Choroid plexus epithelial cell (primary cell): Measurements from ENCODE around the gene MXRA8.

Experiments used
- DNase-seq: peaks from one replicate; pipeline ENCODE4 v3.0.0-alpha.2; 2010; ENCODE audit warnings: low read depth
- H3K4me3 ChIP-seq: 2 replicates; pipeline ENCODE4 v1.5.1; 2011; ENCODE audit warnings: low read depth, mild to moderate bottlenecking, control low read depth, low read length, moderate library complexity
- CTCF ChIP-seq: conservative IDR thresholded peaks from 2 replicates; pipeline ENCODE4 v1.5.1; 2011; ENCODE audit warnings: low read depth, mild to moderate bottlenecking, control low read depth, inconsistent platforms, low read length, moderate library complexity

Gene MXRA8

DNA sequence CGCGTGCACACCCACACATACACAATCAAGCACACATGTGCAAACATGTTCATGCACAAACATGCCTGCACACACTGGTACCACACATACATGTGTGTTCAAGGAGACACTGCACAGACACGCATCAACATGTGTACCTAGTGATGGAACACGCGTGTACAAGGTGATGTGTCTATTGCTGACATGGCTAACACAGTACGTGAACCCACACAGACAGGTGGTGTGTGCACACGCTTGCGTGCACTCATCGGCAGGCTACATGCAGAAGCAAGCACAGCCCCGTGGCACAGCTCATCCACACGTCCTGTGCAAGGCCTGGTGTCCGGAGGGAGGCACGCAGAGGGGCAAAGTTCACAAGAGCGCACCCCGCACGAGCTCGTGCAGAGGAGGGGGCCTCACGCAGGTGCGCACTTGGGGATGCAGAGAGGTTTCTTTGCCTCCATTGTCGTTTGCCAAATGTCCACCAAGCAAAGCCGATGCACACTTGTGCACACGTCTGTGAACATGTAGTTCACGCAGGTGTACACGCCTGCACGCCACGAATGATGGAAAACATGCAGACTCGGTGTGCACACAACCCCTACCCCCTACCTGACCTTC is 51.6 kb downstream of the MXRA8 start:
- no peak for DNase-seq
- peak overlapping the region; percentile 71 for H3K4me3 ChIP-seq
- no peak for TF ChIP-seq CTCF

GRCh38 chr1:1306070-1306660 is 52.2 kb downstream of the MXRA8 start:
- H3K4me3 ChIP-seq = peak overlapping the region; percentile 71
- DNase-seq = no peak
- peak; percentile 28 for TF ChIP-seq CTCF

DNA sequence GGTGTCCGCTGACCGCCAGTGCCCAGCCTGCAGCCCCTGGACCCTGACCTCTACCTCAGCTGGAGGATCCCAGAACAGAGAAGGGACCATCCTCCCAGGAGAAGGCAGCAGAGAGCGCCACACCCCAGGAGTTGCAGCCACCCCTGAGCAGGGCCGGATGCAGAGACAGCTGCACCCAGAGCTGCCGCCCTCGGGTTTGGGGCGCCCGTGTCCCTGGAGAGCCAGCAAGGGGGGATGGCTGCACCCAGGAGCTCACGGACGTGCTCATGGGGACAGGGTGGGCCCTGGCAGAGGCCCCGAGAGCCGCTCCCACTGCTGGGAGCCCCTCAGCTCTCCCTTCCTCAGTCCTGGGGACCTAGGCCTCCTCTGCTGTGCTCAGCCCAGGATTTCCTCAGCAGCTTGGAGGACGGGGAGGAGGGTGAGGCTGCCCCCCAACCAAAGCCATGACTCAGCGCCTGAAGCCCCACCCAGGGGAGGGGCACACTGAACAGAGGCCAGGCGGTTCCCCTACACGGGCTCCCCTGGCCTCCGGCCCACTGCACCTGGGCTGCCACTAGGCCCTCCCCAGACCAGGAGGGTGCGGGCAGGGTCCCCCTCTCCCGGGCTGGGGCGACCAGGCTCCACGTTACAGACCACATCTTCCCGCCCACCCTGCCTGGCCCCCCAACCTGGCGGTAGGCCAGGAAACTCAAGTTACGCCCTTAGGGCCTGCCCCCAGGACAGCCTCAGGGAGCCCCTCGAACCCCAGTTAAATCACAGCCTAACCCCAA is 52.9 kb downstream of the MXRA8 start:
- DNase-seq = peak; percentile 75
- H3K4me3 ChIP-seq = peak overlapping the region; percentile 71
- no peak for TF ChIP-seq CTCF

DNA sequence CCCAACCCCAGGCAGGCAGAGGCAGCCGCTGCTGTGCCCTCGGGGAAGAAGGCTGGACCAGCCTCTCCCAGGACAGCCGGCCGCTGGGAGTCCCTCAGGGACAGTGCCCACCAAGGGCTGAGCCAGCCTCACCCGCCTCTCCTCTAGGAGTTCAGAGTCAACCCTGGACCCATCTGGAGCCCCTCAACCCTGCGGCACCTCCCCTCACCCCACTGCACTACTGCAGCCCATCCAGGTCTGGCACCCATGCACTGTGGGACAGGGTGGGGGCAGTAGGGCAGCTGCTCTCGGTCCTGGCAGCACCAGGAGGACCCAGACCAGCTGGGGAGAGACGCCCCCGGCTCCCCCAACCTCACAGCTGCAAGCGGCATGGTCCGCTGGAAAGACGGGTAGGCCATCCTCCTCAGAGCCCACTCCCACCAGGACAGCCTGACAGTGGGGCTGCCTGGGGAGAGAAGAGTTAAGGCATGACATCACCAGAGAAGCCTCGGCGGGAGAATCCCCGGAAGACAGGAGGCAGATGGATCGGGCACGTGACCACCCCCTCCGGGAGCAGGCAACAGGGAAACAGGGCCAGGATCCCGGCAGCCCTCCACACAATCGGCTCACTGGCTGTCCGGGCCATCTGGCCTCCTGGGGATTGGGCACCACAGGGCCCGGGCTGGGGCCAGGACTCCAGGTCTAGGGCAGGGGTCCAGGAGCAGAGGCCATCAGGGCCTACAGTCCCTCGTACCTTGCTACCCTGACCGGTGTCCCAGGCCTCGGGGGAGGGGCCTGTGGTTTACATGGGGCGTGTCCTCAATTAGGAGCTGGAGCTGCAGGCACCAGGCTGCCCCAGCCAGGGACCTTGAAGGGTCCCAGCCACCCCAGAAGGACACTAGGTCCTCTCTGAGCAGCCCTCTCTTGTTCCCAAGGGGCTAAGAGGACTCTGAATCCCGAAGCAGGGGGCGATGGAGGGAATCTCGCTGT is 53.7 kb downstream of the MXRA8 start:
- no peak for TF ChIP-seq CTCF
- DNase-seq = peak; percentile 83
- peak overlapping the region; percentile 71 for H3K4me3 ChIP-seq

DNA sequence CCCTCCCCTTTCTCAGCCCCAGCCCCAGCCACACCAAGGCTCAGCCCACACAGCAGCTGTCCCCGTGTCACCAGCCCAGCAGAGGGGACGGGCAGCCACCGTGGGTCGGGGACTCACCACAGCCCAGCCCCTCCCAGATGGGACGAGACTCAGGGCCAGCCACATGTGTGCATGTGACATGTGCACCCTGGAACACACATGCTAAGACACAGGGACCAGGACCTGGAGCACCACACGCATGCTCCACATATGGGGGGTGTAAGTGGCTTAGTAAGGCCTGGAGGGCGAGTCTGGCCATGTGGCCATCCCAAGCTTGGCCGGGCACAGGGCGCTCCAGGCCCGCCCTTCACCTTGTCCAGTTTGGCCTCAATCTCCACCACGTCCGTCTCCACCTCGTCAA is 54.6 kb downstream of the MXRA8 start:
- DNase-seq = no peak
- H3K4me3 ChIP-seq = no peak overlapping the region
- no peak for TF ChIP-seq CTCF

- H3K4me3 ChIP-seq = no peak overlapping the region
- DNase-seq = no peak
- no peak for TF ChIP-seq CTCF
Measured at GRCh38 chr1:1302951-1303509, 55.3 kb downstream of the MXRA8 start.
